SK-N-SH treated with all-trans-retinoic acid at 6 μM for 48 hours (cell line): ENCODE data around the gene ATN1.

Experiments used
- ATAC-seq: fragments of 200-7000 bp; cut with Tn5 transposase; 3 replicates; pipeline ENCODE4 v1.9.1; 2020; ENCODE audit warnings: mild to moderate bottlenecking, moderate library complexity
- ARNTL ChIP-seq: fragments of 450-650 bp; formaldehyde crosslinking; IDR thresholded peaks from 2 replicates; pipeline ENCODE4 v1.5.0; 2020; ENCODE audit warnings: low read depth, mild to moderate bottlenecking, moderate library complexity, borderline replicate concordance
- BACH2 ChIP-seq: fragments of 250-450 bp; sonication (Bioruptor Pico); IDR thresholded peaks from 2 replicates; pipeline ENCODE4 v1.9.0; 2021; ENCODE audit warnings: mild to moderate bottlenecking, borderline replicate concordance
- CREB5 ChIP-seq: fragments of 250-450 bp; sonication (Bioruptor Pico); IDR thresholded peaks from 2 replicates; pipeline ENCODE4 v1.5.1; 2020; ENCODE audit warnings: low read depth, mild to moderate bottlenecking, moderate library complexity
- CSRNP3 ChIP-seq: fragments of 250-450 bp; sonication (Bioruptor Pico); IDR thresholded peaks from 2 replicates; pipeline ENCODE4 v1.5.1; 2021; ENCODE audit warnings: mild to moderate bottlenecking, moderate library complexity
- GLIS3 ChIP-seq: fragments of 250-450 bp; sonication (Bioruptor Pico); IDR thresholded peaks from 2 replicates; pipeline ENCODE4 v1.5.0; 2020; ENCODE audit warnings: mild to moderate bottlenecking, moderate library complexity
- ISL1 ChIP-seq: fragments of 250-450 bp; sonication (Bioruptor Pico); IDR thresholded peaks from 2 replicates; pipeline ENCODE4 v2.1.2; 2022; ENCODE audit warnings: mild to moderate bottlenecking, moderate library complexity
- OSR1 ChIP-seq: fragments of 250-450 bp; sonication (Bioruptor Pico); IDR thresholded peaks from 2 replicates; pipeline ENCODE4 v1.8.0; 2022; ENCODE audit warnings: moderate library complexity, mild to moderate bottlenecking, inconsistent platforms
- PATZ1 ChIP-seq: fragments of 250-450 bp; sonication (Bioruptor Pico); IDR thresholded peaks from 2 replicates; pipeline ENCODE4 v1.8.0; 2020; ENCODE audit warnings: mild to moderate bottlenecking, moderate library complexity, borderline replicate concordance
- POU6F1 ChIP-seq: fragments of 250-450 bp; sonication (Bioruptor Pico); IDR thresholded peaks from 2 replicates; pipeline ENCODE4 v1.8.0; 2021; ENCODE audit warnings: low read depth, mild to moderate bottlenecking, moderate library complexity, borderline replicate concordance
- PPARA ChIP-seq: fragments of 250-450 bp; sonication (Bioruptor Pico); IDR thresholded peaks from 2 replicates; pipeline ENCODE4 v1.5.0; 2020; ENCODE audit warnings: mild to moderate bottlenecking, borderline replicate concordance
- RARB ChIP-seq: fragments of 250-450 bp; sonication (Bioruptor Pico); IDR thresholded peaks from 2 replicates; pipeline ENCODE4 v1.8.0; 2021; ENCODE audit warnings: mild to moderate bottlenecking, moderate library complexity
- SNAI2 ChIP-seq: fragments of 250-450 bp; sonication (Bioruptor Pico); IDR thresholded peaks from 2 replicates; pipeline ENCODE4 v1.5.0; 2020; ENCODE audit warnings: mild to moderate bottlenecking, moderate library complexity
- TCF4 ChIP-seq: fragments of 250-450 bp; sonication (Bioruptor Pico); IDR thresholded peaks from 2 replicates; pipeline ENCODE4 v1.8.0; 2021; ENCODE audit warnings: mild to moderate bottlenecking, moderate library complexity, borderline replicate concordance
- TOX ChIP-seq: fragments of 250-450 bp; sonication (Bioruptor Pico); IDR thresholded peaks from 2 replicates; pipeline ENCODE4 v1.8.0; 2021; ENCODE audit warnings: mild to moderate bottlenecking, moderate library complexity, borderline replicate concordance
- TSHZ2 ChIP-seq: fragments of 250-450 bp; sonication (Bioruptor Pico); IDR thresholded peaks from 2 replicates; pipeline ENCODE4 v1.5.0; 2020; ENCODE audit warnings: mild to moderate bottlenecking, moderate library complexity
- ZFP3 ChIP-seq: fragments of 250-450 bp; sonication (Bioruptor Pico); IDR thresholded peaks from 2 replicates; pipeline ENCODE4 v1.5.0; 2020; ENCODE audit warnings: mild to moderate bottlenecking, moderate library complexity
- ZFP30 ChIP-seq: fragments of 450-650 bp; formaldehyde crosslinking; IDR thresholded peaks from 2 replicates; pipeline ENCODE4 v1.5.0; 2022; ENCODE audit warnings: mild to moderate bottlenecking, moderate library complexity
- ZNF565 ChIP-seq: fragments of 450-650 bp; formaldehyde crosslinking; conservative IDR thresholded peaks from 2 replicates; pipeline ENCODE4 v1.5.0; 2020; ENCODE audit warnings: low read depth, mild to moderate bottlenecking, moderate library complexity
- ZNF70 ChIP-seq: fragments of 450-650 bp; formaldehyde crosslinking; IDR thresholded peaks from 2 replicates; pipeline ENCODE4 v1.5.0; 2020; ENCODE audit warnings: mild to moderate bottlenecking, moderate library complexity
- ZNF8 ChIP-seq: fragments of 450-650 bp; formaldehyde crosslinking; IDR thresholded peaks from 2 replicates; pipeline ENCODE4 v1.5.0; 2020; ENCODE audit warnings: mild to moderate bottlenecking, moderate library complexity

ATN1 gene

GRCh38 chr12:6974180-6974579 is 46.4 kb downstream of the ATN1 start (continued):
- TF ChIP-seq TSHZ2 (CRISPR knock-in tag) = no peak
- no peak for TF ChIP-seq BACH2 (CRISPR knock-in tag)

- no peak for ATAC-seq
- no peak for TF ChIP-seq ZFP3 (CRISPR knock-in tag)
- no peak for TF ChIP-seq CREB5 (CRISPR knock-in tag)
- TF ChIP-seq SNAI2 (CRISPR knock-in tag) = no peak
- no peak for TF ChIP-seq GLIS3 (CRISPR knock-in tag)
- TF ChIP-seq PPARA (CRISPR knock-in tag) = no peak
- no peak for TF ChIP-seq TCF4
- TF ChIP-seq POU6F1 (CRISPR knock-in tag) = no peak
- TF ChIP-seq RARB (CRISPR knock-in tag) = no peak
- no peak for TF ChIP-seq TOX (CRISPR knock-in tag)
- TF ChIP-seq ARNTL (CRISPR knock-in tag) = no peak
- no peak for TF ChIP-seq ZFP30
- TF ChIP-seq OSR1 (CRISPR knock-in tag) = no peak
- TF ChIP-seq TSHZ2 (CRISPR knock-in tag) = no peak
- no peak for TF ChIP-seq ZNF565 (CRISPR knock-in tag)
- no peak for TF ChIP-seq BACH2 (CRISPR knock-in tag)
- TF ChIP-seq PATZ1 (CRISPR knock-in tag) = no peak
- TF ChIP-seq ZNF8 (CRISPR knock-in tag) = no peak
- no peak for TF ChIP-seq ISL1
- no peak for TF ChIP-seq ZNF70 (CRISPR knock-in tag)
- TF ChIP-seq CSRNP3 (CRISPR knock-in tag) = no peak
Observed at GRCh38 chr12:6975297-6976032, 47.7 kb downstream of the ATN1 start.
